Osteocyte (in vitro differentiated cells): Measurements from ENCODE around the gene PLXNA1. TPM values are rescaled to one million over a fixed set of nuclear protein-coding genes. Genes with fewer than 3 reads are reported as not detected.

Experiments used
- DNase-seq: peaks from one replicate; pipeline ENCODE4 v3.0.0; 2021; ENCODE audit warnings: mixed read lengths; ENCODE audit not compliant: unreplicated experiment; ENCODE audit errors: extremely low spot score
- H3K27ac Mint-ChIP-seq: one replicate; pipeline ENCODE4 v1.8.0; 2021; ENCODE audit warnings: mild to moderate bottlenecking, mixed read lengths; ENCODE audit not compliant: unreplicated experiment
- H3K27me3 Mint-ChIP-seq: one replicate; pipeline ENCODE4 v1.8.0; 2021; ENCODE audit warnings: mixed read lengths; ENCODE audit not compliant: unreplicated experiment
- H3K36me3 Mint-ChIP-seq: one replicate; pipeline ENCODE4 v1.8.0; 2021; ENCODE audit warnings: mixed read lengths; ENCODE audit not compliant: unreplicated experiment
- H3K4me1 Mint-ChIP-seq: one replicate; pipeline ENCODE4 v1.8.0; 2021; ENCODE audit warnings: mixed read lengths; ENCODE audit not compliant: unreplicated experiment
- H3K4me3 Mint-ChIP-seq: one replicate; pipeline ENCODE4 v1.8.0; 2021; ENCODE audit warnings: mild to moderate bottlenecking, moderate library complexity, mixed read lengths; ENCODE audit not compliant: unreplicated experiment
- H3K9me3 Mint-ChIP-seq: one replicate; pipeline ENCODE4 v1.8.0; 2021; ENCODE audit warnings: mixed read lengths; ENCODE audit not compliant: unreplicated experiment
- CTCF ChIP-seq: fragments of 200-600 bp; sonication (generic); IDR thresholded peaks from 2 replicates; pipeline ENCODE4 v1.5.0; 2021; ENCODE audit warnings: antibody characterized with exemption, mild to moderate bottlenecking, moderate library complexity
- total RNA-seq: library from RNA; stranded (reverse); gene quantifications from 2 replicates; pipeline ENCODE4 v1.2.1, GENCODE V29; 2021

The PLXNA1 gene
- total RNA-seq, 1 donor from 2014 or later, result 60.5 TPM

GRCh38 chr3:127001486-127002194, 18.7 kb downstream of the PLXNA1 start:
- peak overlapping the region; percentile 99 for H3K27ac Mint-ChIP-seq
- no peaks in the 10 kb centered on the region for H3K27me3 Mint-ChIP-seq
- no peaks in the 10 kb centered on the region for H3K36me3 Mint-ChIP-seq
- H3K9me3 Mint-ChIP-seq, result no peaks in the 10 kb centered on the region
- no peak for DNase-seq
- H3K4me1 Mint-ChIP-seq, result peaks cover 34% of the 10 kb centered on the region
- H3K4me3 Mint-ChIP-seq, result peak overlapping the region; percentile 44
- TF ChIP-seq CTCF, result no peak

- no peaks in the 10 kb centered on the region for H3K9me3 Mint-ChIP-seq
- peak overlapping the region; percentile 99 for H3K27ac Mint-ChIP-seq
- no peaks in the 10 kb centered on the region for H3K27me3 Mint-ChIP-seq
- H3K4me3 Mint-ChIP-seq, result peak overlapping the region; percentile 44
- H3K36me3 Mint-ChIP-seq, result peaks cover 6% of the 10 kb centered on the region
- H3K4me1 Mint-ChIP-seq, result peaks cover 37% of the 10 kb centered on the region
- peak; percentile 77 for TF ChIP-seq CTCF
- peak; percentile 95 for DNase-seq
Measured at GRCh38 chr3:127002195-127003174, 19.6 kb downstream of the PLXNA1 start.

GRCh38 chr3:127003175-127003555, 20.2 kb downstream of the PLXNA1 start:
- peaks cover 34% of the 10 kb centered on the region for H3K4me1 Mint-ChIP-seq
- H3K27ac Mint-ChIP-seq, result peak overlapping the region; percentile 44
- H3K9me3 Mint-ChIP-seq, result no peaks in the 10 kb centered on the region

GRCh38 chr3:127003601-127004280, 20.8 kb downstream of the PLXNA1 start:
- DNase-seq, result no peak
- H3K27ac Mint-ChIP-seq, result peak overlapping the region; percentile 44
- no peak for TF ChIP-seq CTCF
- peaks cover 6% of the 10 kb centered on the region for H3K36me3 Mint-ChIP-seq
- peaks cover 35% of the 10 kb centered on the region for H3K4me1 Mint-ChIP-seq
- H3K27me3 Mint-ChIP-seq, result no peaks in the 10 kb centered on the region
- no peak overlapping the region for H3K4me3 Mint-ChIP-seq
- H3K9me3 Mint-ChIP-seq, result no peaks in the 10 kb centered on the region

More at GRCh38 chr3:127003175-127003555, 20.2 kb downstream of the PLXNA1 start:
- no peaks in the 10 kb centered on the region for H3K27me3 Mint-ChIP-seq
- H3K36me3 Mint-ChIP-seq, result peaks cover 6% of the 10 kb centered on the region
- no peak for DNase-seq
- TF ChIP-seq CTCF, result no peak
- no peak overlapping the region for H3K4me3 Mint-ChIP-seq
